Subcutaneous adipose tissue (tissue), 4 donors: ENCODE measurements around the gene PDSS2. TPM values are rescaled to one million over a fixed set of nuclear protein-coding genes. Genes with fewer than 3 reads are reported as not detected.

Source experiments
- CTCF ChIP-seq: fragments of 450-650 bp; IDR thresholded peaks from one replicate; pipeline ENCODE4 v1.5.1; 2016; ENCODE audit warnings: low read depth, mild to moderate bottlenecking, control low read depth, antibody characterized with exemption, moderate library complexity
- total RNA-seq, 4 donors: library from RNA; depleted of rRNA; stranded (reverse); fragments of >200 nt; gene quantifications; one replicate each; pipeline ENCODE4 v1.1.0, GENCODE V29; 2016

PDSS2 gene
- total RNA-seq, 4 donors from 2014 or later = 7.3 to 11.3 (median 8.9) TPM

GRCh38 chr6:107115695-107116327 is 343.6 kb downstream of the PDSS2 start:
- no peak for TF ChIP-seq CTCF

GRCh38 chr6:107114926-107115694 is 344.3 kb downstream of the PDSS2 start, which contains the start of gene BEND3:
Gene BEND3, minus strand, starts transcription at chr6:107115515. Its CDS starts 16,230 bp downstream, at chr6:107099285.
- no peak for TF ChIP-seq CTCF

- TF ChIP-seq CTCF = no peak
Measured at GRCh38 chr6:107114213-107114925, 345.0 kb downstream of the PDSS2 start.

GRCh38 chr6:107110200-107110599 is 349.2 kb downstream of the PDSS2 start:
- TF ChIP-seq CTCF = no peak

- TF ChIP-seq CTCF = no peak
Measured at GRCh38 chr6:107108201-107108890, 351.0 kb downstream of the PDSS2 start.

- TF ChIP-seq CTCF = no peak
Measured at GRCh38 chr6:107107791-107108190, 351.6 kb downstream of the PDSS2 start.

- no peak for TF ChIP-seq CTCF
Measured at GRCh38 chr6:107106165-107106564, 353.2 kb downstream of the PDSS2 start.
